ENCODE results near the gene MKI67. TPM values are rescaled to one million over a fixed set of nuclear protein-coding genes. Genes with fewer than 3 reads are reported as not detected.

Gene MKI67
- total and polyA plus RNA-seq, 2 of the 13 experiments (the other 11 are each of a cell fraction or from before 2014, with no cell fraction given): 6.7 to 22.9 TPM

DNA sequence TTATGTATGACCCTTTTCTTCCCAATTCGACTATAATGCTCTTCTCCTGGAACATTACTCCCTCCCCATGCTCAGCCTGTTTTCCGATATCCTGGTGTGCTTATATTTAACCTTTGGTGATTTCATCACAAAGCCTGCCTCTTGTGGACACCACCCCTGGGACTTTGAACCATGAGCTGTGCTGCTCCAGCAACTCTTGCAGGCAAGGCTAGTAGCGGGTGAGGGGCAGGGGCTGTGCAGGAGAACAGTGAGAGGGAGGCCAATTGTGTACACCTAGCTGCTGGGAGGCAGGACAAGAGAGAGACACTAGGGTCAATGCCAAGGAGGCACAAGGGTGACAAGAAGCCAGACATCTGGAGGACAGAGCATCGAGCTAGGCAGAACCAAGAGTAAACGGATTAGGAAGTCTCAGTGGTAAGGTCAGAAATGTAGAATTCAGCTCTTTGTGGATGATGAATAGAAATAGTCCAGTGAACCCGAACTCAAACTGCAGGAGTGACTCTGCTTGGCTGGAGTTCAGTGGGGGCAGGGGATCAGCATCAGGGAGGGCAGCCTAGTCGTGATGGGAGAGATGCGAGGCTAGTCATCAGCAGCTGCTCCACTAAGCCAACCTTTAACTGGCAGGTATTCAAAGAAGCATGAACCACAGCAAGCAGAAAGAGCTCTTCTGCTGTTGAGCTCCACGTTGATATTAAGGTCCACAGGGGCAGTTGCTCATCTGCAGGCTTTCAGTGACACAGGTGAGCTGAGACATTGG is 31.0 kb upstream of the MKI67 start (continued):
- TF ChIP-seq, protein P1, sequence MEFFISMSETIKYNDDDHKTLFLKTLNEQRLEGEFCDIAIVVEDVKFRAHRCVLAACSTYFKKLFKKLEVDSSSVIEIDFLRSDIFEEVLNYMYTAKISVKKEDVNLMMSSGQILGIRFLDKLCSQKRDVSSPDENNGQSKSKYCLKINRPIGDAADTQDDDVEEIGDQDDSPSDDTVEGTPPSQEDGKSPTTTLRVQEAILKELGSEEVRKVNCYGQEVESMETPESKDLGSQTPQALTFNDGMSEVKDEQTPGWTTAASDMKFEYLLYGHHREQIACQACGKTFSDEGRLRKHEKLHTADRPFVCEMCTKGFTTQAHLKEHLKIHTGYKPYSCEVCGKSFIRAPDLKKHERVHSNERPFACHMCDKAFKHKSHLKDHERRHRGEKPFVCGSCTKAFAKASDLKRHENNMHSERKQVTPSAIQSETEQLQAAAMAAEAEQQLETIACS (CRISPR knock-in tag; IDR thresholded peaks at IDR 0.05): no peak
- TF ChIP-seq, protein P2, sequence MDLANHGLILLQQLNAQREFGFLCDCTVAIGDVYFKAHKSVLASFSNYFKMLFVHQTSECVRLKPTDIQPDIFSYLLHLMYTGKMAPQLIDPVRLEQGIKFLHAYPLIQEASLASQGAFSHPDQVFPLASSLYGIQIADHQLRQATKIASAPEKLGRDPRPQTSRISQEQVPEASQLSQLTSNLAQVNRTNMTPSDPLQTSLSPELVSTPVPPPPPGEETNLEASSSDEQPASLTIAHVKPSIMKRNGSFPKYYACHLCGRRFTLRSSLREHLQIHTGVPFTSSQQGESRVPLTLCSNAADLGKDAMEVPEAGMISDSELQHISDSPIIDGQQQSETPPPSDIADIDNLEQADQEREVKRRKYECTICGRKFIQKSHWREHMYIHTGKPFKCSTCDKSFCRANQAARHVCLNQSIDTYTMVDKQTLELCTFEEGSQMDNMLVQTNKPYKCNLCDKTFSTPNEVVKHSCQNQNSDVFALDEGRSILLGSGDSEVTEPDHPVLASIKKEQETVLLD (CRISPR knock-in tag; IDR thresholded peaks at IDR 0.05; ENCODE audit: low read depth): no peak
- TF ChIP-seq LCORL (IDR thresholded peaks at IDR 0.05): no peak
- no peak for TF ChIP-seq LCORL (CRISPR knock-in tag; IDR thresholded peaks at IDR 0.05)
- 0 out of 2 replicates have a peak, but pooled peaks have one; percentile 35 for TF ChIP-seq CREM (IDR thresholded peaks at IDR 0.05)
- no peak for TF ChIP-seq CREM (CRISPR knock-in tag; IDR thresholded peaks at IDR 0.05)
- TF ChIP-seq GFI1 (CRISPR knock-in tag; IDR thresholded peaks at IDR 0.05; ENCODE audit: borderline replicate concordance): no peak
- TF ChIP-seq FOXA3 (CRISPR knock-in tag; IDR thresholded peaks at IDR 0.05): peak; percentile 83
- TF ChIP-seq YY1 (IDR thresholded peaks at IDR 0.05; ENCODE audit: insufficient read depth, insufficient replicate concordance, low read depth, low read length): no peak
- no peak for TF ChIP-seq TGIF2 (CRISPR knock-in tag; IDR thresholded peaks at IDR 0.05)
- TF ChIP-seq, protein P3, sequence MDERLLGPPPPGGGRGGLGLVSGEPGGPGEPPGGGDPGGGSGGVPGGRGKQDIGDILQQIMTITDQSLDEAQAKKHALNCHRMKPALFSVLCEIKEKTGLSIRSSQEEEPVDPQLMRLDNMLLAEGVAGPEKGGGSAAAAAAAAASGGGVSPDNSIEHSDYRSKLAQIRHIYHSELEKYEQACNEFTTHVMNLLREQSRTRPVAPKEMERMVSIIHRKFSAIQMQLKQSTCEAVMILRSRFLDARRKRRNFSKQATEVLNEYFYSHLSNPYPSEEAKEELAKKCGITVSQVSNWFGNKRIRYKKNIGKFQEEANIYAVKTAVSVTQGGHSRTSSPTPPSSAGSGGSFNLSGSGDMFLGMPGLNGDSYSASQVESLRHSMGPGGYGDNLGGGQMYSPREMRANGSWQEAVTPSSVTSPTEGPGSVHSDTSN (CRISPR knock-in tag; IDR thresholded peaks at IDR 0.05): no peak
- TF ChIP-seq ZNF619 (CRISPR knock-in tag; IDR thresholded peaks at IDR 0.05): 0 out of 2 replicates have a peak, but pooled peaks have one; percentile 32
- TF ChIP-seq, protein P4, sequence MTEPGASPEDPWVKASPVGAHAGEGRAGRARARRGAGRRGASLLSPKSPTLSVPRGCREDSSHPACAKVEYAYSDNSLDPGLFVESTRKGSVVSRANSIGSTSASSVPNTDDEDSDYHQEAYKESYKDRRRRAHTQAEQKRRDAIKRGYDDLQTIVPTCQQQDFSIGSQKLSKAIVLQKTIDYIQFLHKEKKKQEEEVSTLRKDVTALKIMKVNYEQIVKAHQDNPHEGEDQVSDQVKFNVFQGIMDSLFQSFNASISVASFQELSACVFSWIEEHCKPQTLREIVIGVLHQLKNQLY (CRISPR knock-in tag; IDR thresholded peaks at IDR 0.05): no peak
- TF ChIP-seq ZNF235 (CRISPR knock-in tag; IDR thresholded peaks at IDR 0.05; ENCODE audit: borderline replicate concordance): no peak
- TF ChIP-seq ZFP1 (CRISPR knock-in tag; IDR thresholded peaks at IDR 0.05): no peak
- peak; percentile 55 to 80; a peak in 3 of 4 replicates for TF ChIP-seq EP300 (IDR thresholded peaks at IDR 0.05; ENCODE audit: low read depth in 2 of 2, low read length in 2 of 2)
- TF ChIP-seq EP300 (CRISPR knock-in tag; IDR thresholded peaks at IDR 0.05; ENCODE audit: borderline replicate concordance): peak; percentile 73; the same call in 1 of the 2 replicates
- TF ChIP-seq DMAP1 (CRISPR knock-in tag; IDR thresholded peaks at IDR 0.05): peak; percentile 59; the same call in 1 of the 2 replicates
- no peak for TF ChIP-seq ZNF841 (CRISPR knock-in tag; IDR thresholded peaks at IDR 0.05; ENCODE audit: borderline replicate concordance)
- no peak for TF ChIP-seq ZNF20 (CRISPR knock-in tag; IDR thresholded peaks at IDR 0.05)
- peak; percentile 99 for TF ChIP-seq ZNF292 (CRISPR knock-in tag; IDR thresholded peaks at IDR 0.05; ENCODE audit: borderline replicate concordance, low read depth)
- peak; percentile 79 for TF ChIP-seq ZNF543 (CRISPR knock-in tag; IDR thresholded peaks at IDR 0.05)
- TF ChIP-seq, protein P5, sequence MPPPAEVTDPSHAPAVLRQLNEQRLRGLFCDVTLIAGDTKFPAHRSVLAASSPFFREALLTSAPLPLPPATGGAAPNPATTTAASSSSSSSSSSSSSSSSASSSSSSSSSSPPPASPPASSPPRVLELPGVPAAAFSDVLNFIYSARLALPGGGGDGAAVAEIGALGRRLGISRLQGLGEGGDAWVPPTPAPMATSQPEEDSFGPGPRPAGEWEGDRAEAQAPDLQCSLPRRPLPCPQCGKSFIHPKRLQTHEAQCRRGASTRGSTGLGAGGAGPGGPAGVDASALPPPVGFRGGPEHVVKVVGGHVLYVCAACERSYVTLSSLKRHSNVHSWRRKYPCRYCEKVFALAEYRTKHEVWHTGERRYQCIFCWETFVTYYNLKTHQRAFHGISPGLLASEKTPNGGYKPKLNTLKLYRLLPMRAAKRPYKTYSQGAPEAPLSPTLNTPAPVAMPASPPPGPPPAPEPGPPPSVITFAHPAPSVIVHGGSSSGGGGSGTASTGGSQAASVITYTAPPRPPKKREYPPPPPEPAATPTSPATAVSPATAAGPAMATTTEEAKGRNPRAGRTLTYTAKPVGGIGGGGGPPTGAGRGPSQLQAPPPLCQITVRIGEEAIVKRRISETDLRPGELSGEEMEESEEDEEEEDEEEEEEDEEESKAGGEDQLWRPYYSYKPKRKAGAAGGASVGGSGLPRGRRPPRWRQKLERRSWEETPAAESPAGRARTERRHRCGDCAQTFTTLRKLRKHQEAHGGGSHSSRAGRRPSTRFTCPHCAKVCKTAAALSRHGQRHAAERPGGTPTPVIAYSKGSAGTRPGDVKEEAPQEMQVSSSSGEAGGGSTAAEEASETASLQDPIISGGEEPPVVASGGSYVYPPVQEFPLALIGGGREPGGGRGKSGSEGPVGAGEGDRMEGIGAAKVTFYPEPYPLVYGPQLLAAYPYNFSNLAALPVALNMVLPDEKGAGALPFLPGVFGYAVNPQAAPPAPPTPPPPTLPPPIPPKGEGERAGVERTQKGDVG (CRISPR knock-in tag; IDR thresholded peaks at IDR 0.05; ENCODE audit: borderline replicate concordance): no peak
- no peak; the same call in 1 of the 2 replicates for TF ChIP-seq ZNF607 (CRISPR knock-in tag; IDR thresholded peaks at IDR 0.05; ENCODE audit: borderline replicate concordance)
